ENCODE results near the gene SURF6. TPM values are rescaled to one million over a fixed set of nuclear protein-coding genes. Genes with fewer than 3 reads are reported as not detected.

The SURF6 gene
- total and polyA plus RNA-seq, 2 experiments from 2014 or later, result 17.6 to 27.6 TPM

DNA sequence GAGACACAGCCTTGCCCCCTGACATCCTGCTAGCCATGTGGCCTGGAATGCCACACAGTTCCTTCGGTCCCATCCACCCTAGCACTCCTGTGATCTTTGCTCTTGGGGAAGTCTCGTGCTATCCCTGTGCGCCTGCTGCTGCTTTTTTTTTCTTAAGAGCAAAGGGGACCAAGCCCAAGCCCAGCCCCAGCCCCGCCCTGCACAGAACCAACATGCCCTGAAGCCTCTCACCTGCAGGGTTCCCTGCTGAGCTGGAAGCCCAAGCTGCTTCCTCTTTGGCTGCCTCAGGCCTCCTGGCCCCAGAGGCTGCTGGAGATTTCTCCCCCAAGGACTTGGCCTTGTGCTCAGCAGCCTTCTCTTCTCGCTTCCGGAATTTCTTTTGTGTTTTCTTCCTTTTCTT is 1.8 kb downstream of the SURF6 start (continued):
- TF ChIP-seq, protein P1, sequence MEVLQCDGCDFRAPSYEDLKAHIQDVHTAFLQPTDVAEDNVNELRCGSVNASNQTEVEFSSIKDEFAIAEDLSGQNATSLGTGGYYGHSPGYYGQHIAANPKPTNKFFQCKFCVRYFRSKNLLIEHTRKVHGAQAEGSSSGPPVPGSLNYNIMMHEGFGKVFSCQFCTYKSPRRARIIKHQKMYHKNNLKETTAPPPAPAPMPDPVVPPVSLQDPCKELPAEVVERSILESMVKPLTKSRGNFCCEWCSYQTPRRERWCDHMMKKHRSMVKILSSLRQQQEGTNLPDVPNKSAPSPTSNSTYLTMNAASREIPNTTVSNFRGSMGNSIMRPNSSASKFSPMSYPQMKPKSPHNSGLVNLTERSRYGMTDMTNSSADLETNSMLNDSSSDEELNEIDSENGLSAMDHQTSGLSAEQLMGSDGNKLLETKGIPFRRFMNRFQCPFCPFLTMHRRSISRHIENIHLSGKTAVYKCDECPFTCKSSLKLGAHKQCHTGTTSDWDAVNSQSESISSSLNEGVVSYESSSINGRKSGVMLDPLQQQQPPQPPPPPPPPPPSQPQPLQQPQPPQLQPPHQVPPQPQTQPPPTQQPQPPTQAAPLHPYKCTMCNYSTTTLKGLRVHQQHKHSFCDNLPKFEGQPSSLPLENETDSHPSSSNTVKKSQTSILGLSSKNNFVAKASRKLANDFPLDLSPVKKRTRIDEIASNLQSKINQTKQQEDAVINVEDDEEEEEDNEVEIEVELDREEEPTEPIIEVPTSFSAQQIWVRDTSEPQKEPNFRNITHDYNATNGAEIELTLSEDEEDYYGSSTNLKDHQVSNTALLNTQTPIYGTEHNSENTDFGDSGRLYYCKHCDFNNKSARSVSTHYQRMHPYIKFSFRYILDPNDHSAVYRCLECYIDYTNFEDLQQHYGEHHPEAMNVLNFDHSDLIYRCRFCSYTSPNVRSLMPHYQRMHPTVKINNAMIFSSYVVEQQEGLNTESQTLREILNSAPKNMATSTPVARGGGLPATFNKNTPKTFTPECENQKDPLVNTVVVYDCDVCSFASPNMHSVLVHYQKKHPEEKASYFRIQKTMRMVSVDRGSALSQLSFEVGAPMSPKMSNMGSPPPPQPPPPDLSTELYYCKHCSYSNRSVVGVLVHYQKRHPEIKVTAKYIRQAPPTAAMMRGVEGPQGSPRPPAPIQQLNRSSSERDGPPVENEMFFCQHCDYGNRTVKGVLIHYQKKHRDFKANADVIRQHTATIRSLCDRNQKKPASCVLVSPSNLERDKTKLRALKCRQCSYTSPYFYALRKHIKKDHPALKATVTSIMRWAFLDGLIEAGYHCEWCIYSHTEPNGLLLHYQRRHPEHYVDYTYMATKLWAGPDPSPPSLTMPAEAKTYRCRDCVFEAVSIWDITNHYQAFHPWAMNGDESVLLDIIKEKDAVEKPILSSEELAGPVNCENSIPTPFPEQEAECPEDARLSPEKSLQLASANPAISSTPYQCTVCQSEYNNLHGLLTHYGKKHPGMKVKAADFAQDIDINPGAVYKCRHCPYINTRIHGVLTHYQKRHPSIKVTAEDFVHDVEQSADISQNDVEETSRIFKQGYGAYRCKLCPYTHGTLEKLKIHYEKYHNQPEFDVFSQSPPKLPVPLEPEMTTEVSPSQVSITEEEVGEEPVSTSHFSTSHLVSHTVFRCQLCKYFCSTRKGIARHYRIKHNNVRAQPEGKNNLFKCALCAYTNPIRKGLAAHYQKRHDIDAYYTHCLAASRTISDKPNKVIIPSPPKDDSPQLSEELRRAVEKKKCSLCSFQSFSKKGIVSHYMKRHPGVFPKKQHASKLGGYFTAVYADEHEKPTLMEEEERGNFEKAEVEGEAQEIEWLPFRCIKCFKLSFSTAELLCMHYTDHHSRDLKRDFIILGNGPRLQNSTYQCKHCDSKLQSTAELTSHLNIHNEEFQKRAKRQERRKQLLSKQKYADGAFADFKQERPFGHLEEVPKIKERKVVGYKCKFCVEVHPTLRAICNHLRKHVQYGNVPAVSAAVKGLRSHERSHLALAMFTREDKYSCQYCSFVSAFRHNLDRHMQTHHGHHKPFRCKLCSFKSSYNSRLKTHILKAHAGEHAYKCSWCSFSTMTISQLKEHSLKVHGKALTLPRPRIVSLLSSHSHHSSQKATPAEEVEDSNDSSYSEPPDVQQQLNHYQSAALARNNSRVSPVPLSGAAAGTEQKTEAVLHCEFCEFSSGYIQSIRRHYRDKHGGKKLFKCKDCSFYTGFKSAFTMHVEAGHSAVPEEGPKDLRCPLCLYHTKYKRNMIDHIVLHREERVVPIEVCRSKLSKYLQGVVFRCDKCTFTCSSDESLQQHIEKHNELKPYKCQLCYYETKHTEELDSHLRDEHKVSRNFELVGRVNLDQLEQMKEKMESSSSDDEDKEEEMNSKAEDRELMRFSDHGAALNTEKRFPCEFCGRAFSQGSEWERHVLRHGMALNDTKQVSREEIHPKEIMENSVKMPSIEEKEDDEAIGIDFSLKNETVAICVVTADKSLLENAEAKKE (CRISPR knock-in tag; IDR thresholded peaks at IDR 0.05), result no peak
- TF ChIP-seq STAT1 (IDR thresholded peaks at IDR 0.05; ENCODE audit: unreplicated experiment) (no peak), NANOG (IDR thresholded peaks at IDR 0.05; ENCODE audit: borderline replicate concordance) (no peak), CREB1 (CRISPR knock-in tag; IDR thresholded peaks at IDR 0.05; ENCODE audit: low read depth) (no peak)

DNA sequence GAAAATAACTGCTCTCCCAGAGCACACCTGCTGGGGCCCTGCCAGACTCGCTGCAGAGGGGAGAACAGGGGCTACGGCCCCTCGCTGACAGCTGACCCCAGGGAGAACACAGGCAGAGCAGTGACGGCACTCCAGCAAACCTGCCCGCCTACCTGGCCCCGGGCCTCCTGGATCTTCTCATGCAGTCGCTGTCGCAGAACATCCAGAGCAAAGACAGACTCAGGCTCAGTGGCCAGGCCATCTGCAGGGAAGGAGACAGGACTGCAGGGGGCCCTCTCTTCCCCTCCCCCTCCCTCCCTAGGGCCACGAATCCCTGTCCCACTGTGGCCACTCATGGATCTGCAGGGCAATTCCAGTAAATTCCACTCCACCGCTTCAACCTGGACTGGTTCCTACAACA is 2.4 kb downstream of the SURF6 start:
- TF ChIP-seq, protein P2, sequence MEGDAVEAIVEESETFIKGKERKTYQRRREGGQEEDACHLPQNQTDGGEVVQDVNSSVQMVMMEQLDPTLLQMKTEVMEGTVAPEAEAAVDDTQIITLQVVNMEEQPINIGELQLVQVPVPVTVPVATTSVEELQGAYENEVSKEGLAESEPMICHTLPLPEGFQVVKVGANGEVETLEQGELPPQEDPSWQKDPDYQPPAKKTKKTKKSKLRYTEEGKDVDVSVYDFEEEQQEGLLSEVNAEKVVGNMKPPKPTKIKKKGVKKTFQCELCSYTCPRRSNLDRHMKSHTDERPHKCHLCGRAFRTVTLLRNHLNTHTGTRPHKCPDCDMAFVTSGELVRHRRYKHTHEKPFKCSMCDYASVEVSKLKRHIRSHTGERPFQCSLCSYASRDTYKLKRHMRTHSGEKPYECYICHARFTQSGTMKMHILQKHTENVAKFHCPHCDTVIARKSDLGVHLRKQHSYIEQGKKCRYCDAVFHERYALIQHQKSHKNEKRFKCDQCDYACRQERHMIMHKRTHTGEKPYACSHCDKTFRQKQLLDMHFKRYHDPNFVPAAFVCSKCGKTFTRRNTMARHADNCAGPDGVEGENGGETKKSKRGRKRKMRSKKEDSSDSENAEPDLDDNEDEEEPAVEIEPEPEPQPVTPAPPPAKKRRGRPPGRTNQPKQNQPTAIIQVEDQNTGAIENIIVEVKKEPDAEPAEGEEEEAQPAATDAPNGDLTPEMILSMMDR (conservative IDR thresholded peaks at IDR 0.05; ENCODE audit: low read depth in 2 of 2), result 0 out of 4 replicates have a peak, but pooled peaks of 1 of the 2 experiments have one; percentile 0
- no peak for TF ChIP-seq ZNF331 (CRISPR knock-in tag; IDR thresholded peaks at IDR 0.05; ENCODE audit: low read depth)
- TF ChIP-seq, protein P3, sequence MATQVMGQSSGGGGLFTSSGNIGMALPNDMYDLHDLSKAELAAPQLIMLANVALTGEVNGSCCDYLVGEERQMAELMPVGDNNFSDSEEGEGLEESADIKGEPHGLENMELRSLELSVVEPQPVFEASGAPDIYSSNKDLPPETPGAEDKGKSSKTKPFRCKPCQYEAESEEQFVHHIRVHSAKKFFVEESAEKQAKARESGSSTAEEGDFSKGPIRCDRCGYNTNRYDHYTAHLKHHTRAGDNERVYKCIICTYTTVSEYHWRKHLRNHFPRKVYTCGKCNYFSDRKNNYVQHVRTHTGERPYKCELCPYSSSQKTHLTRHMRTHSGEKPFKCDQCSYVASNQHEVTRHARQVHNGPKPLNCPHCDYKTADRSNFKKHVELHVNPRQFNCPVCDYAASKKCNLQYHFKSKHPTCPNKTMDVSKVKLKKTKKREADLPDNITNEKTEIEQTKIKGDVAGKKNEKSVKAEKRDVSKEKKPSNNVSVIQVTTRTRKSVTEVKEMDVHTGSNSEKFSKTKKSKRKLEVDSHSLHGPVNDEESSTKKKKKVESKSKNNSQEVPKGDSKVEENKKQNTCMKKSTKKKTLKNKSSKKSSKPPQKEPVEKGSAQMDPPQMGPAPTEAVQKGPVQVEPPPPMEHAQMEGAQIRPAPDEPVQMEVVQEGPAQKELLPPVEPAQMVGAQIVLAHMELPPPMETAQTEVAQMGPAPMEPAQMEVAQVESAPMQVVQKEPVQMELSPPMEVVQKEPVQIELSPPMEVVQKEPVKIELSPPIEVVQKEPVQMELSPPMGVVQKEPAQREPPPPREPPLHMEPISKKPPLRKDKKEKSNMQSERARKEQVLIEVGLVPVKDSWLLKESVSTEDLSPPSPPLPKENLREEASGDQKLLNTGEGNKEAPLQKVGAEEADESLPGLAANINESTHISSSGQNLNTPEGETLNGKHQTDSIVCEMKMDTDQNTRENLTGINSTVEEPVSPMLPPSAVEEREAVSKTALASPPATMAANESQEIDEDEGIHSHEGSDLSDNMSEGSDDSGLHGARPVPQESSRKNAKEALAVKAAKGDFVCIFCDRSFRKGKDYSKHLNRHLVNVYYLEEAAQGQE (IDR thresholded peaks at IDR 0.05; ENCODE audit: unreplicated experiment), result no peak
- Histone ChIP-seq H3K27me3 (ENCODE audit: insufficient read depth) (no peaks in the 10 kb centered on the region), H3F3A (replicated peaks; ENCODE audit: low read depth) (peaks cover 36% of the 10 kb centered on the region), H3K36me3 (ENCODE audit: insufficient read depth) (peaks cover 10% of the 10 kb centered on the region), H3K79me2 (replicated peaks; ENCODE audit: insufficient read depth) (peaks cover 19% of the 10 kb centered on the region), H3K4me3 (no peak overlapping the region), H3K9me2 (ENCODE audit: insufficient read depth) (no peaks in the 10 kb centered on the region), H2AFZ (no peak overlapping the region), H3K4me1 (ENCODE audit: insufficient read depth) (peaks cover 9% of the 10 kb centered on the region), H3K4me2 (no peak overlapping the region), H4K20me1 (replicated peaks; ENCODE audit: insufficient read depth) (peaks cover 12% of the 10 kb centered on the region; the same call in 1 of the 2 replicates), H3K27ac (ENCODE audit: low read depth) (no peak overlapping the region)
- H3K36me3 Mint-ChIP-seq (ENCODE audit: low read depth), result peaks cover 65% of the 10 kb centered on the region
- H3K9me3 Mint-ChIP-seq, result peaks cover 6% of the 10 kb centered on the region; the same call in 2 of the 3 replicates
- DNase-seq (ENCODE audit: low spot score), result no peak
- H3K4me1 Mint-ChIP-seq, result peaks cover 16% of the 10 kb centered on the region
- peaks cover 24% of the 10 kb centered on the region for H3K27me3 Mint-ChIP-seq (ENCODE audit: insufficient read depth, low read depth, poor library complexity)
- ATAC-seq, result no peak
- peak overlapping the region; percentile 99; the same call in 1 of the 3 replicates for H3K4me3 Mint-ChIP-seq
- no peak overlapping the region for H3K27ac Mint-ChIP-seq
